NCI-H446 treated with DMSO at 0.1 percent for 48 hours (cell line): ENCODE measurements around the gene IPCEF1.
"Not testable (repeated sequence)": the region's sequence is repeated elsewhere in the genome, so short reads cannot be mapped to it uniquely, and the experiment has no call there.

Experiments
- DNase-seq: peaks from one replicate; lab custom pipeline; 2025; lab: John Stamatoyannopoulos, UW

IPCEF1 gene

DNA sequence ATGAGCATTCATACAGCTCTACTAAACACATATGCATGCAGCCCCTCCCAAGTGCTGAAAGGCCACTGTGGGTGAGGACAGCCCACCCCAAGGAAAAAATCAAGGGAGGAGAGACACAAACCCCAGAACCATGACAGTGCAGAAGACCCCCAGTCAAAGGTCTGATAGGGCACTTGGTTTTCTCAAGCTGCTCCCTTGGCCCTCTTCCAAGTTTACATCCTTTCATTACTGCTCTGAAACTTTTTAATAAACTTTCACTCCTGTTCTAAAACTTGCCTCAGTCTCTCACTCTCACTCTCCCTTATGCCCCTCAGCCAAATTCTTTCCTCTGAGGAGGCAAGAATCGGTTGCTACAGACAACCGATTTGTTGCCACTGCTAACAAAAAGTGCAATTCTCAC lies 24.9 kb downstream of the IPCEF1 start:
- no peak for DNase-seq

DNA sequence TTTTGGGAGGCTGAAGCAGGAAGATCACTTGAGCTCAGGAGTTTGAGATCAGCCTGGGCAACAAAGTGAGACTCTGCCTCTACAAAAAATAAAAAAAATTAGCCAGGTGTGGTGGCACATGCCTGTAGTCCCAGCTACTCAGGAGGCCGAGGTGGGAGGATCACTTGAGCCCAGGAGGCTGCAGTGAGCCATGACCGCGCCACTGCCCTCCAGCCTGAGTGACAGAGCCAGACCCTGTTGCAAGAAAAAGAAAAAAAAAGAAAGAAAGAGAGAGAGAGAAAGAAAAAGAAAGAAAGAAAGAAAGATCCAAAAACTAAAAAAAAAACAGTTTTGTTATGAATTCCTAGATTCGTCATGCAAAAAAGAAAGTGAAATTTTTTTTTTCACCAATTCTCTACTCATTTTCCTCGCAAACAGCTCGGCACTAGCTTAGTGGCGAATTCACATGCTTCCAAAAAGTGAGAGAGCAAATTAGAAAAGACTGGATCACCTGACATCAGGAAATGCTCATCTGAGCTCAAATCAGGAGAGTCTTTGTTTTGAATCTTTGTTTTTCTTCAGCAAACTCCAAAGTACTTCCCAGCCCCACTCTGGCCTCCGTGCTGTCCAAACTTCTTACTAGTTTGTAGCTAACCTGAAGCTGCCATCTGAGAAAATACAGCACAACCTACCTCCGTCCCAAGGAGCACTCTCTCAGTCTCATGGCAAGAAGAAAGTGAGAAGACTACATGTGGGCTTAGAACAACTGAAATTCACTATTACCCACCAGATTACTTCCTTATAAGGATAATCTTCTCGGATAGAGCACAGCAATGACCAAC lies 27.0 kb downstream of the IPCEF1 start:
- DNase-seq: no peak

- DNase-seq: not testable (repeated sequence)
Observed at GRCh38 chr6:154327313-154327712, 29.3 kb downstream of the IPCEF1 start.

- no peak for DNase-seq
Observed at GRCh38 chr6:154325142-154325541, 31.5 kb downstream of the IPCEF1 start.

DNA sequence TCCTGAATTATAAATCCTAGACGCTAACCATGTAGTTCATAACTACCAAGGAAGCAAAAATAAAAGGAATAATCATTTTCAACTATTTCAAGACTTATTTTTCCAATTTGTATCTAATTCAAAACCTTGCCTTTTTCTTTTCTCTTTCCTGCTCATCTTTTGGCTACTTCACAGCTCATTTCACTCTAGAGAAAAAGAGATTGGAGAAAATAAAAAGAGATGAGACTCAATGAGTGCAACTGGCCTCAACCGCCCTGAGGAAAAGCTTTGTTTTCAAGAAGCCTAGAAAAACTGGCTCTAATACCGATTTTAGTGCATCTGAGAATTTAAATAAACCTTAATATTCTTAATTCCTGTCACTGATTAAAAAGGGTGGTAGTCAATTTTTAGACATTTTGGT lies 36.4 kb downstream of the IPCEF1 start:
- no peak for DNase-seq

DNA sequence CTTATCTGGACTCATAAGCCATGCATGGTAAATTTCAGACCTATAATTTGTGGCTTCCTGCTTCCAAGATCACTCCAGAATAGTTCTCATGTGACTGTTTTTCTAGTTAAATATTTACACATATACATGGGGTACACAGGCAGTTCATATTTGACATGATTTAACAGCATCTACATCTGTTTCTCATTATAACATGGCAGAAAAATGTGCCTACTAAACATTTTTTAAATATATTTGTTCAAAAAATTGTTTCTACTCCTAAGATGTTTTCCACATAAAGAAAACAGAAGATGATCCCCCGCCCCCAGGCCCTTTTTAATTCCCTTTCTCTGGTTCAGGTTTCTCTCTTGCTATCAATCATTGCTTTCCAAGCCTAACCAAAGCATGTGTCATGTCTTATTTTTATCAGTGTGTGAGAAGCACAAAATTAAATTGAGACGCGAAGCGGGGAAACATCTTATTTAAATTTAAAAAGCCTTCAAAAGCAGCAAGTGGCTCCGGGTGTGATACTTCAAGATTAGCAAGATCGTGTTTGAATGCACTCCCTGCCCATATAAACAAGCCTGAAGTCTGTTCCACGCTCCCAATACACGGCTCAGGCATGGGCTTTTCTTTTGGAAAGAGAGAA lies 37.3 kb downstream of the IPCEF1 start:
- no peak for DNase-seq

DNA sequence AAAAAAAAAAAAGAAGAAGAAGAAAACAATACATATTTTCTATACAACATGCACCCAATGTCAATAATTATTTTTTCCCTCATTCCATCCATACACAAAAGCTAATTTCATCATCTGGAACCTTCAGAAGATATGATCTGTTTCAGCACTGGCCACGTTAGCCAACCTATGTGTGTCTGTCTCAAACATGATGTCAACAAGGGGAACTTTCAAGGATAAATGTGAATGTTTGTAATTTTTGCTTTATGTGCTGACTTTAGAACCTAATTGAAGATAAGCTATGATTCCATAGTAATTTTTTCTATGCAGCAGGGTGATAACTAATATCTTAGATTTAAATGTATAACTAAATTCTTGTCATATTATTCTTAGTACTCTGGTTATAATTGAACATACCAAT lies 37.9 kb downstream of the IPCEF1 start:
- no peak for DNase-seq

DNA sequence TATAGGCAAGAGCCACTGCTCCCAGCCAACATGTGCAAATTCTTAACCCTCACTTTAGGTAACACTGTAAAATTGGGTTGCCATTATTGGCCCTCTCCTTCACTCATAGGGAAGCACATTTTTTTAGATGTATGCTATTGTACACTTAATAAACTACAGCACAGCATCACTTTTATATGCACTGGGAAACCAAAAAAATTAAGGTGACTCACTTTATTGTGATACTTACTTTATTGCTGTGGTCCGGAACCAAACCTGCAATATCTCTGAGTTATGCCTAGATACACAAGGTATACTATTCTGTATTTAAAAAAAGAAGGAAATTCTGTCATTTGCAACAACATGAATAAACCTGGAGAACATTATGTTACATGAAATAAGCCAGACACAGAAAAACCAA lies 40.5 kb downstream of the IPCEF1 start:
- no peak for DNase-seq

DNA sequence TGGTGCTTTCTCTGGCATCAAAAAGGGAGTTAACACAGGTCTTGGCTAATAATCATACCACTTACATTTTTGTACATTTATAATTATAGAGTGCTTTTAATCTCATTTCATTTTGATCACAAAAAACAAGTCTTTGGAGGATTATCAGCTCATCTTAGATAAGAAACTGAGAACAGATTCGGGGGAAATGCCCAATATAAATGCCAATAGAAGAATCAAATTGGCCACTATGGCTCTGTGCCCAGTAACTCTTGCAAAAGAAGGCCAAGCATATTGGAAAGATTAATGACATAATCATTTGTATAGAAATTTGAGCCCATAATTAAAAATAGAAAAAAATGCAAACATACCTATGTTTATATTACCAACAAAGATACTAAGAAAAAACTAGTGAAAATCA lies 42.5 kb downstream of the IPCEF1 start:
- no peak for DNase-seq

GRCh38 chr6:154308986-154309385 lies 47.6 kb downstream of the IPCEF1 start:
- DNase-seq: no peak

- no peak for DNase-seq
Observed at GRCh38 chr6:154307696-154308425, 48.7 kb downstream of the IPCEF1 start.

DNA sequence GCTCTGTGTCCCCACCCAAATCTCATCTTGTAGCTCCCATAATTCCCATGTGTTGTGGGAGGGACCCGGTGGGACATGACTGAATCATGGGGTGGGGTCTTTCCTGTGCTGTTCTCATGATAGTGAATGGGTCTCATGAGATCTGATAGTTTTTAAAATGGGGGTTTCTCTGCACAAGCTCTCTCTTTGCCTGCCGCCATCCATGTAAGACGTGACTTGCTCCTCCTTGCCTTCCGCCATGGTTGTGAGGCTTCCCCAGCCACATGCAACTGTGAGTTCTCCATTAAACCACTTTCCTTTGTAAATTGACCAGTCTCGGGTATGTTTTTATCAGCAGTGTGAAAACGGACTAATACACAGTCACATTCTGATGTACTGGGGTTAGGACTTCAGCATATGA lies 49.5 kb downstream of the IPCEF1 start:
- not testable (repeated sequence) for DNase-seq

DNA sequence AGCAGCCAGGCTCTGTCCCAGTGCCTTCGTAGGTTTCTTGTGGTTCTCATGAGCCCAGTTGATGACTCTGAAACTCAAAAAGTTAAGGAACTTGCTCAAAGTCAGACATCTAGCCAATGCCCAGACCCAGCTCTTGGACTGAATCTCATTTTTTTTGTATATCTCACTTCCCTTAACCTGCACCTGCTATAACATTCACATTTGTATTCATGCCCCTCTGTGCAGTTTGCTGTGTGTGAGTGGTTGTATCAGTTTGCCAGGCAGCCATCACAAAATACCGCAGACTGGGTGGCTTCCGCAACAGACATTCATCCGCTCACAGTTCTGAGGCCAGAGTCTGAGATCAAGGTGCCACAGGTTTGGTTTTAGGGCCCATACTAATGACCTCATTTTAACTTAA lies 49.9 kb downstream of the IPCEF1 start:
- DNase-seq: no peak

DNA sequence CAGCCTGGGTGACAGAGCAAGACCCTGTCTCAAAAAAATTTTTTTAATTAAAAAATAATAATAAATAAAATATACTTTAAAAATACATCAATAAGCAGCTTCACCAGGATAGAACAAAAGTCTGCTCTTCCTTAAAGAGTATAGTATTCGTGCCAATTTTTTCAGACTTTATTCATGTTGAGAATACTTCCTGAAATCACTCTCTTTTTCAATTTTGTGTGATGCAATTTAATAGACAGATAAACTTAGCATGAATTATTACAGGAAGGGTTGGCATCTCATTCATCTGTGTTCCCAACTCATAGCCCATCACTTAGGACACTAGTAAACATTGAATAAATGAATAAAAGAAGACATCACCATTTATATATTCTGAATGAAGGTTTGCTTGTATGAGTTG lies 52.4 kb downstream of the IPCEF1 start:
- no peak for DNase-seq

- not testable (repeated sequence) for DNase-seq
Observed at GRCh38 chr6:154303642-154304041, 53.0 kb downstream of the IPCEF1 start.

DNA sequence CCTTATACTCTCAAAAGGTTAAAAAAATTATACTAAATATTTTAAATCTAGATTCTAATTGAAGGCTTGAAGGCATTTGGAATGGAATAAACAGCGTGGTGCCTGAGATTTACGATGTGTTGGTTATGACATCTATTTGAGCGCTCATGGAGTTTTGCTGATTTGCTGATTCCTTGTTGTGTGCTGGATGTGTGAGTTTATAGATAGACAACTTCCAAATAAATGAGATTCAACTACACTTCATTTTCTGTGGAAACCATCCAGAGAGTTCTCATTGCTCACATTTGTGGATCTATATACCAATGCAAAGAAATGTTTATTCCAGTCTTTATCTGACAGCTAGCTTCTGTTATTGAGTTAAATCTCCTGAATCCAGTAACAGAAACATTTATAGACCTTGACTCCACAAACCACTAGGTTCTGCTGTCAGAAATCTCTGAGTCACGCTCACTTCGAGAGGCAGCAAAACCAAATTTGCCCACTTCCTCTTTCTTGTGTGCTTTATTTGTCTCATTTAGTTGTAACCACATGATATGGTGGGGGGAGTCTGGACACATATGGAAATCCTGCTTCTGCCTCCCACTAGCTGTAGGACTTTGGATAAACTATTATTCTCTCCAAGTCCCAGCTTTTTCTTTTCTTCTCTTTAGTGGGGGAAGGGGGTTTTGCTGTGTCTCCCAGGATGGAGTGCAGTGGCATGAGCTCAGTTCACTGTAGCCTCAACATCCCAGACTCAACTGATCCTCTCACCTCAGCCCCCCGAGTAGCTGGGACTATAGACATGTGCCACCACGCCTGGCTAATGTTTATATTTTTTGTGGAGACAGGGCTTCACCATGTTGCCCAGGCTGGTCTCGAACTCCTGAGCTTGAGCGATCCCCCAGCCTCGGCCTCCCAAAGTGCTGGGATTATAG lies 54.5 kb downstream of the IPCEF1 start:
- DNase-seq: no peak

- DNase-seq: no peak
Observed at GRCh38 chr6:154301086-154301625, 55.4 kb downstream of the IPCEF1 start.

DNA sequence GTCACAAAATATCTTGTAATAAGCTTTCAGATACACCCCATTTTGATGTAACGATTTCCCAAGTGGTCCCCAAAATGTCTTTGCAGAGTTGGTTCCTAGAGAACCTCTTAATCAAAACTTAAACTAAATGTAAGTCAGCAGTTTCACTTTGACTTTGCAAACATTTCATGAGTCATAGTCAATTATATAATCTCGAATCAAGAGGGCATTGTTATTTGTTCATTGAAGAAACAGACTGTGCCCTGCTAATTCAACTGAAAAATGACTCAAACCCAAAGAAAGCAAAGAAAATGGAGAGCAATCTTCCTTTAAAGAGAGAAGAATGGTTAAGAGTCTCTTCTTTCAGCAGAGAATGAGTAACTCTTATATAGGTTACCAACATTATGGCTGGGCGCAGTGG lies 58.3 kb downstream of the IPCEF1 start:
- no peak for DNase-seq

GRCh38 chr6:154297721-154298120 lies 58.9 kb downstream of the IPCEF1 start:
- DNase-seq: no peak

DNA sequence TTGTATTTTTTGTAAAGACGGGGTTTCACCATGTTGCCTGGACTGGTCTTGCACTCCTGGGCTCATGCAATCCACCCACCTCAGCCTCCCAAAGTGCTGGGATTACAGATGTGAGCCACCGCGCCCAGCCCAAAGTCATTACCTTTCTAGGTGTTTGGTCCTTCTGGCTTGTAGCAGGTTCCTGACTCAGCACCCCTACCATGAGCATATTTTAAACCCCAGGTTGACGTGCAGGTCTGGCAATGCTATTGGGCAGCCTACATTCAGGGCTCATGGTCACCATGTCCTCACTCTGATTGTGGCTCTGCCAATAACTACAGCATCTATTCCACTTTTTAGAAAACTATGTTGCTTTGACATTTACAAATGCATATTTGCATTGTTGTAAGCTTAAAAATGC lies 59.4 kb downstream of the IPCEF1 start:
- no peak for DNase-seq

- DNase-seq: no peak
Observed at GRCh38 chr6:154295733-154296132, 60.9 kb downstream of the IPCEF1 start.
